Liver (tissue), 3 donors: ENCODE results near the gene PCED1B.

Experiments used
- ATF3 ChIP-seq: IDR thresholded peaks from 2 replicates; pipeline ENCODE4 v1.6.1; 2016; ENCODE audit warnings: antibody characterized with exemption
- CTCF ChIP-seq: fragments of 150-350 bp; IDR thresholded peaks from 2 replicates; pipeline ENCODE4 v1.5.1; 2017; ENCODE audit warnings: improper control_type of control experiment, low read depth, low read length; ENCODE audit not compliant: missing input control
- FOXA1 ChIP-seq: IDR thresholded peaks from 2 replicates; pipeline ENCODE4 v1.6.1; 2016; ENCODE audit warnings: antibody characterized with exemption
- FOXA2 ChIP-seq: IDR thresholded peaks from 2 replicates; pipeline ENCODE4 v1.6.1; 2016; ENCODE audit warnings: antibody characterized with exemption
- GABPA ChIP-seq, 2 donors: IDR thresholded peaks in 1 of 2; conservative IDR thresholded peaks in 1 of 2; 2 replicates each; pipeline ENCODE4 v1.6.1; 2016; ENCODE audit warnings: antibody characterized with exemption in 2 of 2, mild to moderate bottlenecking in 1 of 2, moderate library complexity in 1 of 2
- JUND ChIP-seq, 2 donors: IDR thresholded peaks; 2 replicates each; pipeline ENCODE4 v1.6.1; 2016; ENCODE audit warnings: antibody characterized with exemption in 2 of 2
- NR2F2 ChIP-seq: IDR thresholded peaks from 2 replicates; pipeline ENCODE4 v1.6.1; 2016; ENCODE audit warnings: antibody characterized with exemption
- RAD21 ChIP-seq, 2 donors: IDR thresholded peaks; 2 replicates each; pipeline ENCODE4 v1.6.1; 2016; ENCODE audit warnings: antibody characterized with exemption in 2 of 2, mild to moderate bottlenecking in 2 of 2
- TAF1 ChIP-seq: conservative IDR thresholded peaks from 2 replicates; pipeline ENCODE4 v1.6.1; 2016; ENCODE audit warnings: antibody characterized with exemption, mild to moderate bottlenecking
- YY1 ChIP-seq: IDR thresholded peaks from 2 replicates; pipeline ENCODE4 v1.6.1; 2016; ENCODE audit warnings: antibody characterized with exemption, mild to moderate bottlenecking
- ZBTB33 ChIP-seq: IDR thresholded peaks from 2 replicates; pipeline ENCODE4 v1.6.1; 2016; ENCODE audit warnings: antibody characterized with exemption
- donor health status: healthy.
- donor health status: healthy.

- TF ChIP-seq CTCF (no peak), RAD21 (IDR thresholded peaks at IDR 0.05) (no peak), GABPA (IDR thresholded peaks at IDR 0.05 in 1 of 2, conservative IDR thresholded peaks at IDR 0.05 in 1 of 2) (no peak), TAF1 (no peak), ZBTB33 (no peak), NR2F2 (no peak), FOXA1 (no peak), YY1 (no peak), FOXA2 (no peak), ATF3 (no peak), JUND (IDR thresholded peaks at IDR 0.05) (no peak)
Observed at GRCh38 chr12:47178014-47178413, 98.6 kb downstream of the PCED1B start.
